T-helper 2 cell treated with Interferon-gamma antibody and Interleukin-4, amounts not matched to agents 100 ng/mL and 5 ng/mL, for 36 hours (primary cell): Measurements from ENCODE around the gene SLC7A6OS. TPM values are rescaled to one million over a fixed set of nuclear protein-coding genes. Genes with fewer than 3 reads are reported as not detected.

Experiments
- intact Hi-C: fragments of 100-400 bp; cut with micrococcal nuclease; formaldehyde crosslinking; loops from one replicate; pipeline ENCODE4 v1.15.1; 2023
- total RNA-seq: library from RNA; stranded (reverse); gene quantifications from 2 replicates; pipeline ENCODE4 v1.2.3, GENCODE V29; 2022

SLC7A6OS gene
- total RNA-seq, 1 donor from 2014 or later: 33.4 TPM

GRCh38 chr16:68345351-68345810 is 34.6 kb upstream of the SLC7A6OS start:
- intact Hi-C loops: no loop called here

- intact Hi-C loops: no loop called here
These were observed 33.5 kb upstream of the SLC7A6OS start for GRCh38 chr16:68344252-68344651.

GRCh38 chr16:68343137-68343536 is 32.4 kb upstream of the SLC7A6OS start:
- intact Hi-C loops: no loop called here

- intact Hi-C loops: no loop called here
These were observed 31.9 kb upstream of the SLC7A6OS start for GRCh38 chr16:68342620-68343019.

GRCh38 chr16:68339214-68339613 is 28.5 kb upstream of the SLC7A6OS start:
- intact Hi-C loops: no loop called here

- intact Hi-C loops: no loop called here
These were observed 27.8 kb upstream of the SLC7A6OS start for GRCh38 chr16:68338326-68339119.

- intact Hi-C loops: no loop called here
These were observed 24.4 kb upstream of the SLC7A6OS start for GRCh38 chr16:68335175-68335574.

GRCh38 chr16:68332411-68333121 is 21.8 kb upstream of the SLC7A6OS start:
- intact Hi-C loops: no loop called here

- intact Hi-C loops: no loop called here
These were observed 21.2 kb upstream of the SLC7A6OS start for GRCh38 chr16:68331879-68332410.

- intact Hi-C loops: loop anchor here (1.0 kb wide), 2 partner anchors 68 to 89 kb away; no protein-coding TSS in a partner anchor
These were observed 18.2 kb upstream of the SLC7A6OS start for GRCh38 chr16:68328860-68329390.

GRCh38 chr16:68328151-68328859 is 17.6 kb upstream of the SLC7A6OS start:
- intact Hi-C loops: loop anchor here (1.0 kb wide), 2 partner anchors 67 to 88 kb away; no protein-coding TSS in a partner anchor

GRCh38 chr16:68324780-68325357 is 14.1 kb upstream of the SLC7A6OS start:
- intact Hi-C loops: no loop called here

- intact Hi-C loops: no loop called here
These were observed 13.6 kb upstream of the SLC7A6OS start for GRCh38 chr16:68324336-68324735.

GRCh38 chr16:68319185-68319908 is 8.6 kb upstream of the SLC7A6OS start:
- intact Hi-C loops: no loop called here

GRCh38 chr16:68313116-68313515 is 2.4 kb upstream of the SLC7A6OS start:
- intact Hi-C loops: loop anchor here (5.0 kb wide), 1 partner anchor 66 kb away; the partner anchor contains the start of gene PLA2G15

GRCh38 chr16:68310437-68310773 is 341 bp downstream of the SLC7A6OS start:
- intact Hi-C loops: loop anchor here (1.0 to 5.0 kb wide), 5 partner anchors 21 to 226 kb away; partner anchors contain the start of genes NFATC3, PLA2G15 and SLC7A6

- intact Hi-C loops: loop anchor here (1.0 to 5.0 kb wide), 5 partner anchors 20 to 225 kb away; partner anchors contain the start of genes NFATC3, PLA2G15 and SLC7A6
These were observed 947 bp downstream of the SLC7A6OS start for GRCh38 chr16:68309799-68310198.

- intact Hi-C loops: no loop called here
These were observed 4.1 kb downstream of the SLC7A6OS start for GRCh38 chr16:68306633-68307032.

- intact Hi-C loops: no loop called here
These were observed 9.8 kb downstream of the SLC7A6OS start for GRCh38 chr16:68300734-68301459.
